ENCODE data around the gene DPYSL4. TPM values are rescaled to one million over a fixed set of nuclear protein-coding genes. Genes with fewer than 3 reads are reported as not detected.

The DPYSL4 gene
- total and polyA plus RNA-seq, 2 of the 13 experiments (the other 11 are each of a cell fraction or from before 2014, with no cell fraction given) = 0.84 to 1.2 TPM

GRCh38 chr10:132183046-132183445 lies 3.7 kb upstream of the DPYSL4 start (continued):
- no peak for TF ChIP-seq FOXP1 (IDR thresholded peaks at IDR 0.05)
- peak; percentile 25; the same call in 1 of the 2 replicates for TF ChIP-seq FOXP1 (CRISPR knock-in tag; IDR thresholded peaks at IDR 0.05)
- no peak for TF ChIP-seq KAT8 (CRISPR knock-in tag; IDR thresholded peaks at IDR 0.05)
- no peak for TF ChIP-seq GPN1 (CRISPR knock-in tag; IDR thresholded peaks at IDR 0.05; ENCODE audit: borderline replicate concordance)
- peak; percentile 36 for TF ChIP-seq ZEB1 (IDR thresholded peaks at IDR 0.05; ENCODE audit: insufficient replicate concordance, low read depth)
- no peak; the same call in 1 of the 2 replicates for TF ChIP-seq GABPB1 (CRISPR knock-in tag; IDR thresholded peaks at IDR 0.05)
- no peak for TF ChIP-seq PLRG1 (conservative IDR thresholded peaks at IDR 0.05)
- no peak for TF ChIP-seq CENPT (CRISPR knock-in tag; IDR thresholded peaks at IDR 0.05; ENCODE audit: low read depth)
- TF ChIP-seq GRHL1 (CRISPR knock-in tag; conservative IDR thresholded peaks at IDR 0.05) = no peak
- 0 out of 2 replicates have a peak, but pooled peaks have one; percentile 17 for TF ChIP-seq ELF3 (CRISPR knock-in tag; IDR thresholded peaks at IDR 0.05)
- TF ChIP-seq ZNF501 (CRISPR knock-in tag; IDR thresholded peaks at IDR 0.05) = no peak
- TF ChIP-seq BCL6 (CRISPR knock-in tag; IDR thresholded peaks at IDR 0.05) = peak; percentile 34; the same call in 1 of the 2 replicates
- TF ChIP-seq CEBPB (IDR thresholded peaks at IDR 0.05; ENCODE audit: borderline replicate concordance, low read depth, low read length) = peak; percentile 86; the same call in 1 of the 2 replicates
- TF ChIP-seq ZKSCAN8 (CRISPR knock-in tag; IDR thresholded peaks at IDR 0.05; ENCODE audit: borderline replicate concordance) = no peak
- TF ChIP-seq MXI1 (IDR thresholded peaks at IDR 0.05; ENCODE audit: borderline replicate concordance, low read depth, low read length) = no peak; the same call in 2 of the 3 replicates
- no peak for TF ChIP-seq ZNF557 (CRISPR knock-in tag; IDR thresholded peaks at IDR 0.05)
- no peak for TF ChIP-seq ATF7-NPFF (CRISPR knock-in tag; IDR thresholded peaks at IDR 0.05; ENCODE audit: low read depth)
- peak; percentile 45; the same call in 1 of the 2 replicates for TF ChIP-seq TBX2 (CRISPR knock-in tag; IDR thresholded peaks at IDR 0.05; ENCODE audit: borderline replicate concordance)
- peak; percentile 37; the same call in 1 of the 2 replicates for TF ChIP-seq DPF2 (CRISPR knock-in tag; IDR thresholded peaks at IDR 0.05; ENCODE audit: borderline replicate concordance, low read depth)
- no peak for TF ChIP-seq TGIF2 (CRISPR knock-in tag; IDR thresholded peaks at IDR 0.05)
- TF ChIP-seq ZNF331 (CRISPR knock-in tag; IDR thresholded peaks at IDR 0.05) = peak; percentile 50; the same call in 1 of the 2 replicates
- TF ChIP-seq, protein P1, sequence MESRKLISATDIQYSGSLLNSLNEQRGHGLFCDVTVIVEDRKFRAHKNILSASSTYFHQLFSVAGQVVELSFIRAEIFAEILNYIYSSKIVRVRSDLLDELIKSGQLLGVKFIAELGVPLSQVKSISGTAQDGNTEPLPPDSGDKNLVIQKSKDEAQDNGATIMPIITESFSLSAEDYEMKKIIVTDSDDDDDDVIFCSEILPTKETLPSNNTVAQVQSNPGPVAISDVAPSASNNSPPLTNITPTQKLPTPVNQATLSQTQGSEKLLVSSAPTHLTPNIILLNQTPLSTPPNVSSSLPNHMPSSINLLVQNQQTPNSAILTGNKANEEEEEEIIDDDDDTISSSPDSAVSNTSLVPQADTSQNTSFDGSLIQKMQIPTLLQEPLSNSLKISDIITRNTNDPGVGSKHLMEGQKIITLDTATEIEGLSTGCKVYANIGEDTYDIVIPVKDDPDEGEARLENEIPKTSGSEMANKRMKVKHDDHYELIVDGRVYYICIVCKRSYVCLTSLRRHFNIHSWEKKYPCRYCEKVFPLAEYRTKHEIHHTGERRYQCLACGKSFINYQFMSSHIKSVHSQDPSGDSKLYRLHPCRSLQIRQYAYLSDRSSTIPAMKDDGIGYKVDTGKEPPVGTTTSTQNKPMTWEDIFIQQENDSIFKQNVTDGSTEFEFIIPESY (CRISPR knock-in tag; IDR thresholded peaks at IDR 0.05) = peak; percentile 33; the same call in 1 of the 2 replicates
- no peak for TF ChIP-seq ZNF333 (CRISPR knock-in tag; IDR thresholded peaks at IDR 0.05; ENCODE audit: borderline replicate concordance)
- TF ChIP-seq MZF1 (CRISPR knock-in tag; IDR thresholded peaks at IDR 0.05; ENCODE audit: borderline replicate concordance) = no peak
- TF ChIP-seq ZNF687 (CRISPR knock-in tag; IDR thresholded peaks at IDR 0.05) = no peak
- TF ChIP-seq NFYC (CRISPR knock-in tag; IDR thresholded peaks at IDR 0.05) = no peak
